HepG2 (cell line): Measurements from ENCODE around the gene STON1. TPM values are rescaled to one million over a fixed set of nuclear protein-coding genes. Genes with fewer than 3 reads are reported as not detected.

Source experiments
- ATAC-seq: fragments of 200-7000 bp; cut with Tn5 transposase; 3 replicates; pipeline ENCODE4 v1.9.1; 2020; ENCODE audit warnings: mild to moderate bottlenecking, moderate library complexity
- BruUV-seq: library from RNA; stranded (reverse); fragments of 400-500 nt; replicated peaks from 2 replicates; lab custom pipeline; 2021; lab: Mats Ljungman, UMichigan
- CTCF ChIA-PET: fragments of 300-600 bp; formaldehyde crosslinking; extraction: SDS; loops from one replicate; lab custom pipeline; 2021; ENCODE audit warnings: low total read pairs, inconsistent platforms, low intra/inter-chr PET ratio; lab: Yijun Ruan, JAX
- POLR2A ChIA-PET: fragments of 350-600 bp; sonication (Branson Sonifier 250); formaldehyde crosslinking; loops from one replicate; lab custom pipeline; 2020; ENCODE audit warnings: antibody characterized with exemption, inconsistent platforms; lab: Yijun Ruan, JAX
- DNase-seq: peaks from one replicate; pipeline ENCODE4 v3.0.0-alpha.2; 2015; ENCODE audit warnings: low spot score
- FAIRE-seq: peaks from 3 replicates; lab custom pipeline; 2011; peaks lifted over from hg19 to GRCh38; lab: Jason Lieb, UNC
- H2AFZ ChIP-seq: one replicate; pipeline ENCODE4 v1.6.1; 2011; ENCODE audit warnings: low read length, inconsistent platforms
- H3K27ac ChIP-seq: fragments of 300-600 bp; 3 replicates; pipeline ENCODE4 v1.8.0; 2011; ENCODE audit warnings: mixed run types, mild to moderate bottlenecking, mixed read lengths, low read length, inconsistent platforms; ENCODE audit not compliant: insufficient read depth; ENCODE audit errors: extremely low read length
- H3K27me3 ChIP-seq, 2 experiments: fragments of 200-600 bp in 1 of 2; 2 replicates in 1 of 2; 3 replicates in 1 of 2; pipeline versions ENCODE4 v1.6.0 to v1.8.0; 2011; ENCODE audit warnings: low read length in 2 of 2, mild to moderate bottlenecking in 2 of 2, moderate library complexity in 2 of 2, inconsistent platforms in 1 of 2; ENCODE audit not compliant: insufficient read depth in 2 of 2, control insufficient read depth in 1 of 2
- H3K36me3 ChIP-seq, 2 experiments: fragments of 200-600 bp in 1 of 2; replicated peaks in 1 of 2; 2 replicates in 1 of 2; 3 replicates in 1 of 2; pipeline versions ENCODE4 v1.5.1 to v1.8.0; 2011; ENCODE audit warnings: low read length in 2 of 2, inconsistent platforms in 1 of 2; ENCODE audit not compliant: insufficient read depth in 2 of 2, control insufficient read depth in 1 of 2
- H3K4me1 ChIP-seq: 2 replicates; pipeline ENCODE4 v1.5.1; 2012; ENCODE audit warnings: low read length, inconsistent platforms; ENCODE audit not compliant: insufficient read depth
- H3K4me2 ChIP-seq: 2 replicates; pipeline ENCODE4 v1.6.0; 2011; ENCODE audit warnings: low read depth, low read length, inconsistent platforms
- H3K4me3 ChIP-seq, 3 experiments: fragments of 200-600 bp in 1 of 3; sonication (generic), shearing (Covaris generic) in 1 of 3; replicated peaks in 1 of 3; 2 replicates each; pipeline ENCODE4 v1.5.1; 2011 to 2016; ENCODE audit warnings: low read length in 3 of 3, inconsistent platforms in 2 of 3, low read depth in 2 of 3, mild to moderate bottlenecking in 2 of 3, control low read depth in 1 of 3, mixed read lengths in 1 of 3; ENCODE audit not compliant: insufficient read depth in 1 of 3
- H3K79me2 ChIP-seq: one replicate; pipeline ENCODE4 v1.6.1; 2011; ENCODE audit warnings: low read length, inconsistent platforms; ENCODE audit not compliant: insufficient read depth
- H3K9ac ChIP-seq: 2 replicates; pipeline ENCODE4 v1.6.0; 2011; ENCODE audit warnings: mild to moderate bottlenecking, low read depth, low read length, inconsistent platforms; ENCODE audit not compliant: insufficient read depth
- H3K9me3 ChIP-seq: 2 replicates; pipeline ENCODE4 v1.5.1; 2012; ENCODE audit warnings: mild to moderate bottlenecking, low read length
- H4K20me1 ChIP-seq: 2 replicates; pipeline ENCODE4 v1.6.0; 2011; ENCODE audit warnings: inconsistent platforms, mild to moderate bottlenecking, low read length, moderate library complexity; ENCODE audit not compliant: insufficient read depth
- ATF1 ChIP-seq: IDR thresholded peaks from 2 replicates; pipeline ENCODE4 v1.6.1; 2016; ENCODE audit warnings: mild to moderate bottlenecking, control low read depth
- CBFB ChIP-seq: sonication (generic); formaldehyde crosslinking; IDR thresholded peaks from 2 replicates; pipeline ENCODE4 v1.4.0; 2020; ENCODE audit warnings: missing genetic modification reagents
- CENPX ChIP-seq: sonication (generic); formaldehyde crosslinking; IDR thresholded peaks from 2 replicates; pipeline ENCODE4 v1.9.0; 2021; ENCODE audit warnings: mild to moderate bottlenecking, missing genetic modification reagents, moderate library complexity
- EP300 ChIP-seq, 3 experiments: sonication (generic) in 1 of 3; formaldehyde crosslinking in 1 of 3; IDR thresholded peaks; 2 replicates each; pipeline versions ENCODE4 v1.5.1 to v1.6.1; 2011 to 2020; ENCODE audit warnings: low read depth in 2 of 3, low read length in 2 of 3, borderline replicate concordance in 1 of 3, improper control_type of control experiment in 1 of 3, mild to moderate bottlenecking in 1 of 3, missing genetic modification reagents in 1 of 3, moderate library complexity in 1 of 3
- FIP1L1 ChIP-seq: fragments of 200-400 bp; formaldehyde crosslinking; IDR thresholded peaks from 2 replicates; pipeline ENCODE4 v1.6.1; 2018; ENCODE audit warnings: low read depth, mild to moderate bottlenecking, low read length, moderate library complexity, borderline replicate concordance; ENCODE audit not compliant: insufficient read depth
- IKZF4 ChIP-seq: sonication (generic); formaldehyde crosslinking; IDR thresholded peaks from 2 replicates; pipeline ENCODE4 v1.5.1; 2020; ENCODE audit warnings: borderline replicate concordance, mild to moderate bottlenecking, low read depth, missing genetic modification reagents; ENCODE audit errors: not compliant biosample characterization
- IRF1 ChIP-seq: sonication (generic); formaldehyde crosslinking; IDR thresholded peaks from 2 replicates; pipeline ENCODE4 v1.4.0; 2020; ENCODE audit warnings: low read depth, mild to moderate bottlenecking, missing genetic modification reagents
- NR2F2 ChIP-seq: IDR thresholded peaks from 2 replicates; pipeline ENCODE4 v1.6.1; 2012; ENCODE audit warnings: low read depth, inconsistent platforms, borderline replicate concordance
- PCBP2 ChIP-seq: fragments of 200-400 bp; formaldehyde crosslinking; optimal IDR thresholded peaks from 2 replicates; pipeline ENCODE3; 2018; ENCODE audit warnings: low read length, low read depth; ENCODE audit not compliant: poor library complexity, severe bottlenecking
- POLR2AphosphoS2 ChIP-seq: IDR thresholded peaks from 2 replicates; pipeline ENCODE4 v1.6.1; 2011; ENCODE audit warnings: low read depth, low read length, improper control_type of control experiment
- YEATS2 ChIP-seq: sonication (generic); formaldehyde crosslinking; IDR thresholded peaks from 2 replicates; pipeline ENCODE4 v1.4.0; 2020; ENCODE audit warnings: missing genetic modification reagents, borderline replicate concordance
- ZFP41 ChIP-seq: sonication (generic); formaldehyde crosslinking; IDR thresholded peaks from 2 replicates; pipeline ENCODE4 v1.4.0; 2020; ENCODE audit warnings: mild to moderate bottlenecking, missing genetic modification reagents, borderline replicate concordance
- ZNF335 ChIP-seq: sonication (generic); formaldehyde crosslinking; IDR thresholded peaks from 2 replicates; pipeline ENCODE4 v1.4.0; 2020; ENCODE audit warnings: missing genetic modification reagents
- ZNF446 ChIP-seq: sonication (generic); formaldehyde crosslinking; IDR thresholded peaks from 2 replicates; pipeline ENCODE4 v1.5.0; 2020; ENCODE audit warnings: mild to moderate bottlenecking, missing genetic modification reagents
- ZNF776 ChIP-seq: sonication (generic); formaldehyde crosslinking; IDR thresholded peaks from 2 replicates; pipeline ENCODE4 v1.4.0; 2020; ENCODE audit warnings: mild to moderate bottlenecking, missing genetic modification reagents
- ZNF816 ChIP-seq: sonication (generic); formaldehyde crosslinking; IDR thresholded peaks from 2 replicates; pipeline ENCODE4 v1.8.0; 2022; ENCODE audit warnings: missing genetic modification reagents, mild to moderate bottlenecking, borderline replicate concordance
- ZSCAN20 ChIP-seq: sonication (generic); formaldehyde crosslinking; IDR thresholded peaks from 2 replicates; pipeline ENCODE4 v1.4.0; 2020; ENCODE audit warnings: missing genetic modification reagents, mild to moderate bottlenecking, borderline replicate concordance
- WGBS: methylation state at CpG from one replicate; pipeline ENCODE4 v1.1.6; 2017; ENCODE audit warnings: low lambda C conversion rate; 5-methylcytosine and 5-hydroxymethylcytosine counted together
- in situ Hi-C: cut with HindIII; loops from 2 replicates; pipeline ENCODE4 v1.10.0; 2017; ENCODE audit warnings: low pct_unique_long_range_greater_than_20kb; ENCODE audit not compliant: extremely low pct_ligation_motif_present
- intact Hi-C: fragments of 100-400 bp; cut with micrococcal nuclease; formaldehyde crosslinking; loops from one replicate; pipeline ENCODE4 v1.10.0; 2022; ENCODE audit not compliant: unreplicated experiment
- polyA plus RNA-seq, 8 experiments: library from polyadenylated mRNA; depleted of rRNA in 3 of 8; stranded (reverse) in 7 of 8; unstranded in 1 of 8; fragments of >200 nt; fragmentation: Illumina TruSeq in 4 of 8; extraction: Trizol in 4 of 8; gene quantifications; 2 replicates each; pipeline versions ENCODE4 v1.2.1 to v1.2.3, GENCODE V29; 2011 to 2016; ENCODE audit warnings: low read depth in 4 of 8, missing spikeins in 1 of 8, mixed read lengths in 1 of 8; ENCODE audit not compliant: insufficient read depth in 1 of 8
- total RNA-seq, 5 experiments: library from RNA; depleted of rRNA; stranded (reverse); fragments of >200 nt; fragmentation: Illumina TruSeq; extraction: Trizol; gene quantifications; 2 replicates each; pipeline ENCODE4 v1.2.3, GENCODE V29; 2016; ENCODE audit warnings: low read depth in 1 of 5

STON1 gene
- total and polyA plus RNA-seq, 2 of the 13 experiments (the other 11 are each of a cell fraction or from before 2014, with no cell fraction given) = 0.09 to 0.28 TPM

- H3K27me3 ChIP-seq = no peaks in the 10 kb centered on the region; a peak in 1 of 5 replicates
- DNase-seq (no peak), ATAC-seq (no peak; the same call in 2 of the 3 replicates), FAIRE-seq (no peak)
- H3K9ac ChIP-seq = no peak overlapping the region
- TF ChIP-seq ZNF446 = no peak
- TF ChIP-seq CENPX (CRISPR knock-in tag) = no peak
- no peak for TF ChIP-seq FIP1L1
- TF ChIP-seq ZNF776 (CRISPR knock-in tag) = no peak
- no peak for TF ChIP-seq ZSCAN20
- no peak for TF ChIP-seq YEATS2 (CRISPR knock-in tag)
- no peak for TF ChIP-seq CBFB
- no peak for TF ChIP-seq NR2F2
- TF ChIP-seq PCBP2 = no peak
- no peak for TF ChIP-seq IKZF4 (CRISPR knock-in tag)
- TF ChIP-seq IRF1 (CRISPR knock-in tag) = no peak
- no peak for TF ChIP-seq ATF1 (CRISPR knock-in tag)
- TF ChIP-seq ZNF335 (CRISPR knock-in tag) = no peak
- no peak for TF ChIP-seq POLR2AphosphoS2
- TF ChIP-seq ZFP41 (CRISPR knock-in tag) = no peak
- no peak for TF ChIP-seq ZNF816
- no peak for TF ChIP-seq EP300 (IDR thresholded peaks at IDR 0.05; ENCODE audit: low read depth in 2 of 2, low read length in 2 of 2)
- TF ChIP-seq EP300 (CRISPR knock-in tag; IDR thresholded peaks at IDR 0.05; ENCODE audit: borderline replicate concordance) = no peak
- no TSS peak for BruUV-seq
- no peak overlapping the region for H3K4me3 ChIP-seq
- intact Hi-C loops (loop anchor here (5.0 kb wide), 1 partner anchor 479 kb away; no protein-coding TSS in a partner anchor), in situ Hi-C loops (no loop called here)
- no peaks in the 10 kb centered on the region for H3K9me3 ChIP-seq
- H2AFZ ChIP-seq = no peak overlapping the region
- H3K36me3 ChIP-seq = no peaks in the 10 kb centered on the region
- CTCF ChIA-PET = interaction anchor here (0.9 kb wide), 1 partner anchor 20 kb away, joined by 4 read pairs; no protein-coding TSS in a partner anchor
- H3K4me2 ChIP-seq = no peak overlapping the region
- WGBS = 10% methylated on average over 4 of the region's 4 CpGs
- H3K27ac ChIP-seq = no peak overlapping the region
- H4K20me1 ChIP-seq = no peaks in the 10 kb centered on the region
- POLR2A ChIA-PET = no interaction called here
- no peaks in the 10 kb centered on the region for H3K79me2 ChIP-seq
- H3K4me1 ChIP-seq = no peaks in the 10 kb centered on the region
Measured at GRCh38 chr2:48586433-48586832, 56.5 kb downstream of the STON1 start.
